Stomach smooth muscle (tissue), 2 donors: ENCODE data around the gene OR2F2.

Source experiments
- H3K27ac ChIP-seq: one replicate; pipeline ENCODE4 v1.7.0; 2013; ENCODE audit warnings: mild to moderate bottlenecking, low read length, inconsistent platforms
- H3K27me3 ChIP-seq, 2 donors: one replicate each; pipeline ENCODE4 v1.7.0; 2013; ENCODE audit warnings: low read length in 2 of 2; ENCODE audit not compliant: insufficient read depth in 2 of 2, control insufficient read depth in 1 of 2
- H3K36me3 ChIP-seq, 2 donors: one replicate each; pipeline ENCODE4 v1.7.0; 2013; ENCODE audit warnings: low read length in 2 of 2; ENCODE audit not compliant: control insufficient read depth in 2 of 2, insufficient read depth in 2 of 2
- H3K4me1 ChIP-seq: one replicate; pipeline ENCODE4 v1.7.0; 2013; ENCODE audit warnings: low read length; ENCODE audit not compliant: control insufficient read depth, insufficient read depth
- H3K4me3 ChIP-seq, 2 donors: one replicate each; pipeline ENCODE4 v1.7.0; 2013; ENCODE audit warnings: low read length in 2 of 2
- H3K9ac ChIP-seq, 2 donors: one replicate each; pipeline ENCODE4 v1.7.0; 2013; ENCODE audit warnings: low read length in 2 of 2, mild to moderate bottlenecking in 1 of 2
- H3K9me3 ChIP-seq, 2 donors: one replicate each; pipeline ENCODE4 v1.7.0; 2013; ENCODE audit warnings: low read length in 2 of 2; ENCODE audit not compliant: control insufficient read depth in 2 of 2
- donor health status: healthy.
- donor health status: Pancreatic carcinoma.

Gene OR2F2

DNA sequence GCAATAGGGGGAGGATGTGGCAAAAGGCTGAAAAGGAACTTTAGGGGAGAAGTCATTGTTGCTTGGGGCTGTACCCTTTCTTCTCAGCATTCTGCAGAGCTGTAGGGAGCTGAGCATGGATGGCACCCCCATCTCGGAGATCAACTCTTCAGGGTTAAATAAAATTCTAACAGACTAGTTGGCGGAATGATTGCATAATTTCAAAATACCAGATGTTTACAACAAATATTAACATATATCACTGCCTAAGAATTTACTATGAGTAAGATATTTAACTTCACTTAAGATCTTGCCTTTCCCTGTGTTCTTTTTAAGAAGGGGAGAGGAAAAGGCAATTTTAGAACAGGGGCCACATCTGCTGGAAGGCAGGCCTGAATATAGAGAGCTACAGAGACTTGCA lies 19.1 kb downstream of the OR2F2 start:
- no peaks in the 10 kb centered on the region for H3K4me1 ChIP-seq
- no peaks in the 10 kb centered on the region for H3K36me3 ChIP-seq
- no peak overlapping the region for H3K9ac ChIP-seq
- no peak overlapping the region for H3K4me3 ChIP-seq
- no peaks in the 10 kb centered on the region for H3K27me3 ChIP-seq
- H3K9me3 ChIP-seq = no peaks in the 10 kb centered on the region
- no peak overlapping the region for H3K27ac ChIP-seq

DNA sequence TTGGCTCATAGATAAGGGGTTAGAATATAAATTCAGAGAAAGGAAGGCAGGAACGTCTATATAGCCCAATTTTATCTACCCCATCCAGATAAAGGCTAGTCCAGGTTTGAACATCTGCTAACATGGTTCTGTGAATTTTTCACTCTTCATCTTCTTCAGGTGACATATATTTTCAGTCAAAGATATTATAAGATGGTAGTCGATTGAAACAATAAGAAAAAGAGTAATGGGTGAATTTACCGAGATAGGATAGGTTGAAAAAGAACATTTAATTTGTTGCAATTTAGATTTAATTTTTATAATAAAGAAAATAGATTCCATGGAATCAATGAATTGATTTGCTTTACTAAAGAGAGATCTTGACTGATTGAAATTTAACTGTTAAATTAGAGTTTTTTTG lies 19.5 kb downstream of the OR2F2 start, which contains the start of gene OR2F1:
OR2F1 (plus strand) TSS at position 301 of the 400 bp plus-strand sequence. CDS start 5,127 bp downstream, outside the sequence.
- H3K36me3 ChIP-seq = no peaks in the 10 kb centered on the region
- H3K9ac ChIP-seq = no peak within 1 kb of the TSS
- no peaks in the 10 kb centered on the region for H3K27me3 ChIP-seq
- H3K9me3 ChIP-seq = no peaks in the 10 kb centered on the region
- H3K4me3 ChIP-seq = no peak within 1 kb of the TSS
- H3K4me1 ChIP-seq = no peaks in the 10 kb centered on the region
- H3K27ac ChIP-seq = no peak within 1 kb of the TSS

DNA sequence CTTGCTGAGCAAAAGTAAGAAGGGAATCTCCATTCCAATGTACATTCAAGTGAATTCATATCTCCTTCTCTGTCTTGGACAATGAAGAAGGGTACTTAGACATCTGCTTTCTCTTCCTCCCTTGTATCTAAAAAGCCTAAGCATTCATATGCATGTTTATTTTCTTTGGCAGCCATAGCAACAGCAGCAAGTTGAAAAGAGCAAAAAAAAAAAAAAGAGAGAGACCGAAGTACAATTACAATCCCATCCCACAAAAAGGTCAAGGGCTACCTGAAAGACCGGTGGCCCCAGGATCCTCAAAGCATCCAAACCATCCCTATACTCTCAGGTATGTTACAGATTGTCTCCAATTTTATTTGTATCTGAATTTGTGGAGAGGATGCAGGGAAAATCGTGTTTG lies 23.7 kb downstream of the OR2F2 start:
- H3K27ac ChIP-seq = no peak overlapping the region
- H3K4me1 ChIP-seq = no peaks in the 10 kb centered on the region
- H3K9ac ChIP-seq = no peak overlapping the region
- no peaks in the 10 kb centered on the region for H3K36me3 ChIP-seq
- H3K9me3 ChIP-seq = no peaks in the 10 kb centered on the region
- no peak overlapping the region for H3K4me3 ChIP-seq
- H3K27me3 ChIP-seq = no peaks in the 10 kb centered on the region

DNA sequence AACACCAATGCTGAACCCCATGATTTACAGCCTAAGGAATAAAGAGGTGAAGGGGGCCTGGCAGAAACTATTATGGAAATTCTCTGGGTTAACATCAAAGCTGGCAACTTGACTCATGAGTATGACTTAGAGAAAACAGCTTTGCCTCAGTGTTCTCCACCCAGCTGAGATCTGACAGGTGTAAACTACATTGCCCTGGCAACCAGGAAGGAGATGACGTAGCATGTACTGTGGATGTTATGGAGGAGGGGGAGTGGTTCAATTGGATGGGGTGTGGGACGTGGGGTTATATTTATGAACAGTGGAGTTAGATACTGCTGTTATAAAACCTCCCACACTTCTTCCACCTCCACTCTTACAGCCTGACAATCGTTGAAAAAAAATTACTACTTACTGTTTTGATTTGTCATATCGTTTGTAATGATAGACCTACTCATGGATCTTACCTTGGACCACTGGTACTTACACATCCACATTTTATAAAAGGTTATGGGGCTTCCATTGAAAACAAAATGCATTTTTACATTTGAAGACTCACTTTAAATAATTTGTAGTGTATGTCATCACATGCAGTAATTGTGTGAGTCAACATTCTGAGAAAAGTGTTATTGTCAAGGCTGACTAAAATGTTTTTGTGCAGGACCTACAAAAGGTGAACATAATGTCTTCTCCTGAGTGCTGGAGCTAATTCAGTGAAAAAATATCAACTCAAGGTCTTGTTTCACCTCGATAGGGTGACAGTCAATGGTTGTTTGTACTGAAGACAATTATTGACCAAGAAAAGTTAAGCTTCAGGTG lies 26.0 kb downstream of the OR2F2 start:
- Histone ChIP-seq H3K36me3 (no peaks in the 10 kb centered on the region), H3K9ac (no peak overlapping the region), H3K4me1 (no peaks in the 10 kb centered on the region)

DNA sequence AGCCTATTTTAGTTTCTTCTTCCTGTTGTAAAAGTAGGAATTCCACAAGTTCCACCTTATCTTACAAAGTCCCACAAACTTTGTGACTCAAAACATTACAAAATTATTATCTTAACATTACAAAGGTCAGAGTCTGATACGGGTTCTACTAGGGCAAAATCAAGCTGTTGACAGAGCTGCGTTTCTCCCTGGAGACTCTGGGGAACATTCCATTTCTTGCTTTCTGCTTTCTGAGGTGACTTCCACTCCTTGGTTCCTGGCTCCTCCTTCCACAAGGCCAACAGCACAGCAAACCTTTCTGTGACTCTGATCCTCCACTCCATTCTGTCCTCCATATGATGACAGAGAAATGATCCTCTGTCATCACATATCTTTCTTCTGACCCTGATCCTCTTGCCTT lies 30.2 kb downstream of the OR2F2 start:
- Histone ChIP-seq H3K4me1 (no peaks in the 10 kb centered on the region), H3K27ac (no peak overlapping the region), H3K27me3 (no peaks in the 10 kb centered on the region), H3K9ac (no peak overlapping the region), H3K36me3 (no peaks in the 10 kb centered on the region), H3K9me3 (no peaks in the 10 kb centered on the region), H3K4me3 (no peak overlapping the region)

More for the DNA sequence above, 26.0 kb downstream of the OR2F2 start:
- H3K27ac ChIP-seq = no peak overlapping the region
- H3K9me3 ChIP-seq = no peaks in the 10 kb centered on the region
- H3K4me3 ChIP-seq = no peak overlapping the region
- H3K27me3 ChIP-seq = no peaks in the 10 kb centered on the region

DNA sequence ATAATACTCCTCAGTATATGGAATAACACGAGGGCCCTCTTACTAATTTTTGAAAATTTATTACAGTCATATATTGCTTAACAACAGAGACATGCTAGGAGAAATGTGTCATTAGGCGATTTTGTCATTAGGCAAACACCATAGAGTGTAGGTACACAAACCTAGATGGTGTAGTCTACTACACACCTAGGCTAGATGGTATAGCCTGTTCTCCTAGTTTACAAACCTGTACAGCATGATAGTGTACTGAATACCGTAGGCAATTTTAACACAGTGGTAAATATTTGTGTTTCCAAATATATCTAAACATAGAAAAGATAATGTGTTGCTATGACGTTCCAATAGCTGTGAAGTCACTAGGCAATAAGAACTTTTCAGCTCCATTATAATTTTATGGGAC lies 32.4 kb downstream of the OR2F2 start:
- Histone ChIP-seq H3K9ac (no peak overlapping the region), H3K9me3 (no peaks in the 10 kb centered on the region), H3K4me3 (no peak overlapping the region), H3K27me3 (no peaks in the 10 kb centered on the region), H3K4me1 (no peaks in the 10 kb centered on the region), H3K27ac (no peak overlapping the region), H3K36me3 (no peaks in the 10 kb centered on the region)

DNA sequence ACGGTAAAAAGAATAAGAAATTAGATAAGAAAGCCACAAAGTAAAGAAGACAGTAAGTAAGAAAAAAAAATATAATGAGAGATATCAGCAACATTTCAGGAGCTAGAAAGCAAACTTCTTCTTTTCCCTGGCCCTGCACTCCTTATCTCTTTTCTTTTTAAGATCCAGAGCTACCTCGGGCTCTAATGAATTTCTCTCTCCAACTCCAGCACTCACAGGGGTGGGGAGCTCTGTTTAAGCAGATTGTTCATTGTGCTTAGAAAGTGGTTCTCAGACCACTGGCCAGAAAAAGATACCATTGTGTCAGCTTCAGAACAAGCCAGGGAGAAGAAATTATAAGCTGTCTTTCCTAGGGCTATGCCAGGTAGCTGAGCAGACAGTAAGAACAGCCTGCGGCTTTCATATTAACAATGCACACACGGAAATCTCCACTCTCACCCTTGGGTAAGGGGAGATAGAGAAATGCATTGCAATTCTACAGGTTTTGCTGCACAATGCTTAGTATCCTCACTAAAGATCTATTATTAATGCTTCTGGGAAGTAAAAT lies 38.9 kb downstream of the OR2F2 start:
- Histone ChIP-seq H3K27me3 (no peaks in the 10 kb centered on the region), H3K27ac (no peak overlapping the region), H3K9me3 (no peaks in the 10 kb centered on the region), H3K36me3 (no peaks in the 10 kb centered on the region), H3K4me1 (no peaks in the 10 kb centered on the region), H3K4me3 (no peak overlapping the region), H3K9ac (no peak overlapping the region)

DNA sequence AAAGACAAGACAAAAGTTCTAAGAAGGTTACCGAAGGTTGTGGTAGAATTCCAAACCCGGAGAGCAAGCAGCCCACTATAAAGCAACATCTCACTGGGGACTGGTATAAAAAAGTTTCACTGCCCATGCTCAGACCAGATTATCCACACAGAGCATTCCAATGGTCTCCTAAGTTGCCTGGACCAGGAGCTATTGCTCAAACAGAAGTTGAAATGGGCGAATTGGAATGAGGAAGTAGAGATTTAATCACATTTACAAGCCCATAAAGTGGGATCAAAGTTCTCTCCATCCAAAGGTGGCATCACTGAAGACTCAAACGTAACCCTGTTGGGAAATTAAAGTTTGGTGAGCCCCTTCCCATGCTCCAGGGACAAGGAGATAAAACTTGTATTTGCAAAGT lies 39.4 kb downstream of the OR2F2 start:
- no peaks in the 10 kb centered on the region for H3K36me3 ChIP-seq
- H3K9me3 ChIP-seq = no peaks in the 10 kb centered on the region
- H3K9ac ChIP-seq = no peak overlapping the region
- H3K4me3 ChIP-seq = no peak overlapping the region
- no peak overlapping the region for H3K27ac ChIP-seq
- H3K27me3 ChIP-seq = no peaks in the 10 kb centered on the region
- no peaks in the 10 kb centered on the region for H3K4me1 ChIP-seq

DNA sequence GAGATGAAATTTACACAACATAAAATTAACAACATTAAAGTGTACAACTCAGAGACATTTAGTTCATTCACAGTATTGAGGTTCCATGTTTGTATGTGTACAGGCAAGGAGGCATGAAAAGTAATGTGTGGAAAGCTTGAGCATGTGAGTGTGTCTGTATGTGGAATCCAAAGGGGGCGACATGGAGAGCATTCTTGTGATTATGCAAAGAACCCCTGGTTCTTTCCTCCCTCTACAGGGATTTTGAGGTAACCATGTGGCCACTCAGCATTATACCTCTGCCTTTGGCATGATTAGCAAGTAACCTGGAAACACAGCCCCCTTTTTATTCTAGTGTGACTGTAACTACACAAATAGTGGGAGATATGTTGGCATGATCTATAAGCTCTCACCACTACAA lies 40.6 kb downstream of the OR2F2 start:
- H3K27me3 ChIP-seq = no peaks in the 10 kb centered on the region
- H3K4me1 ChIP-seq = no peaks in the 10 kb centered on the region
- no peak overlapping the region for H3K4me3 ChIP-seq
- H3K36me3 ChIP-seq = no peaks in the 10 kb centered on the region
- no peak overlapping the region for H3K27ac ChIP-seq
- H3K9me3 ChIP-seq = no peaks in the 10 kb centered on the region
- no peak overlapping the region for H3K9ac ChIP-seq

DNA sequence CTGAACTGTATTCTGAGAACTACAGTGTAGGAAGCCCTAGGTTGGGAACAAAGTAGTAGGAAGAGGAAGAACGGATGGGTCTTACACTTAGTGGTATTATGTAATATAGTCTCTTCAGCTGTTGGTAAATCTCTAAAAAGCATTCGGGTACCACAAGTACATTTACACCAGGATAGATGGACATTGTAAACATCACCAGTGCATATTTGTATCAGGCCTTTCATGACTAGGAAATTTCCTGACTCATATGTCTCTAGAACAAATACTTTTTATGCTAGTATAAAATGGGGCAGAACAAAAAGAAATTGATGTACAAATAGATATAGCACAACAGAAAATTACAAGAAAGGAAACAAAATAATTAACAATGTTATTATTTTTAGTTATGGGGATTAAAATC lies 43.6 kb downstream of the OR2F2 start:
- Histone ChIP-seq H3K27me3 (no peaks in the 10 kb centered on the region), H3K4me1 (no peaks in the 10 kb centered on the region), H3K27ac (no peak overlapping the region), H3K9me3 (no peaks in the 10 kb centered on the region), H3K9ac (no peak overlapping the region), H3K4me3 (no peak overlapping the region), H3K36me3 (no peaks in the 10 kb centered on the region)

DNA sequence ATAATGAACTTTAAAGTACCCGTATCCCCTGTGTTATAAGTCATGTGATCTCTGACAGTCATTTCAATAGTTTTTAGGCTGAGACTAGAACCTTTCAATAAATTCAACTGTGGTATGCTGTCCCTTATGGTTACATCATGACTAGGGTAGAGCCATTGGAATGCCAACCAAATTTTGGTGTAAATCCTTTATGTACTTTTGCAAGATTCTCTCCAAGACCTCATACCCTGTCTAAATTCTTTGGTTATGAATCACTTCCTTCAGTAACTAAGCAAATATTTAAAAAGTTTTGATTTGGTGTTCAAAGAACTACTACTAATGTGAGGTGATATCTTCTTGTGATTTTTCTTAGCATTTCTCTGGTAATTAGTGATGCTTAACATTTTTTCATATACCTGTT lies 44.3 kb downstream of the OR2F2 start:
- no peaks in the 10 kb centered on the region for H3K4me1 ChIP-seq
- no peaks in the 10 kb centered on the region for H3K9me3 ChIP-seq
- H3K36me3 ChIP-seq = no peaks in the 10 kb centered on the region
- H3K27ac ChIP-seq = no peak overlapping the region
- H3K4me3 ChIP-seq = no peak overlapping the region
- no peak overlapping the region for H3K9ac ChIP-seq
- H3K27me3 ChIP-seq = no peaks in the 10 kb centered on the region
